ENCODE measurements around the gene RFC4. TPM values are rescaled to one million over a fixed set of nuclear protein-coding genes. Genes with fewer than 3 reads are reported as not detected.

The RFC4 gene
- total and polyA plus RNA-seq, 2 experiments from 2014 or later: 14.9 to 28.6 TPM

DNA sequence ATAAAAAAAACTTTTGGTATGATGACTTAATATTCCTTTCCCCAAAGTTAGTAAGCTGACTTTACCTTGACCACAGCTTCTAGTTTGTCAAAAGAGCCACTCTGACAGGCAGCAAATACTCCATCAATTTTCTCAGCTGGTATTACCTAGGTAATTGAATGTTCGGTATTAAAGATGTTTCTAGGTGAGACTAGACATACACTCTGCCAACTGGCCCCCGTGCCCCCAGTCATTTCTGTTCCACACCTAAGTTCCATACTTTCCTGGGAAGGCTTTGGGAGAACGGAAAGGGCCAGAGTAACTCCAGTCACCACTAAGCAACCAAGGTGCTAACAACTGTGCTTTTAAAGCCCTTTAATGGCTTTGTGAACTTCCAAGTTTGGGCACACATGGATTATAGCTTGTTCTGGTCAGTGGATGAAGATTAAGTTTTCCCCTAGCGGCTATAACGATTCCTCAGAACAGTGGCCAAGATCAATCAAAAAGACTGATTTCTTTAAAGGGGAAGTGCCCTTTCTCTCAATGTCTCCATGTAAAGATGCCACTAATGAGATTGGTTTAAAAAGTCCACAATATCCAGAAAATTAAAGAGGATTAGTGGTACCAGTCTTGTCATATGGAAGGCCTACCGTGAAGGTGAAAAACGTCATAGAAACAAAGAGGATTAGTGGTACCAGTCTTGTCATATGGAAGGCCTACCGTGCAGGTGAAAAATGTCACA lies 15.9 kb downstream of the RFC4 start:
- peaks cover 26% of the 10 kb centered on the region for H3K4me1 ChIP-seq (ENCODE audit: insufficient read depth)
- no peak for DNase-seq (ENCODE audit: low spot score)
- H3K4me2 ChIP-seq: no peak overlapping the region
- H3K27ac ChIP-seq: peak overlapping the region; percentile 38
- peaks cover 29% of the 10 kb centered on the region for H3K79me2 ChIP-seq
- 67% methylated on average over 8 of the region's 8 CpGs for WGBS (ENCODE audit: low lambda C conversion rate, missing lambda C conversion rate)
- TF ChIP-seq EZH2 (IDR thresholded peaks at IDR 0.05; ENCODE audit: borderline replicate concordance): no peak
- TF ChIP-seq, protein P1, sequence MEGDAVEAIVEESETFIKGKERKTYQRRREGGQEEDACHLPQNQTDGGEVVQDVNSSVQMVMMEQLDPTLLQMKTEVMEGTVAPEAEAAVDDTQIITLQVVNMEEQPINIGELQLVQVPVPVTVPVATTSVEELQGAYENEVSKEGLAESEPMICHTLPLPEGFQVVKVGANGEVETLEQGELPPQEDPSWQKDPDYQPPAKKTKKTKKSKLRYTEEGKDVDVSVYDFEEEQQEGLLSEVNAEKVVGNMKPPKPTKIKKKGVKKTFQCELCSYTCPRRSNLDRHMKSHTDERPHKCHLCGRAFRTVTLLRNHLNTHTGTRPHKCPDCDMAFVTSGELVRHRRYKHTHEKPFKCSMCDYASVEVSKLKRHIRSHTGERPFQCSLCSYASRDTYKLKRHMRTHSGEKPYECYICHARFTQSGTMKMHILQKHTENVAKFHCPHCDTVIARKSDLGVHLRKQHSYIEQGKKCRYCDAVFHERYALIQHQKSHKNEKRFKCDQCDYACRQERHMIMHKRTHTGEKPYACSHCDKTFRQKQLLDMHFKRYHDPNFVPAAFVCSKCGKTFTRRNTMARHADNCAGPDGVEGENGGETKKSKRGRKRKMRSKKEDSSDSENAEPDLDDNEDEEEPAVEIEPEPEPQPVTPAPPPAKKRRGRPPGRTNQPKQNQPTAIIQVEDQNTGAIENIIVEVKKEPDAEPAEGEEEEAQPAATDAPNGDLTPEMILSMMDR (IDR thresholded peaks at IDR 0.05; ENCODE audit: poor library complexity): no peak
- no peak for TF ChIP-seq EZH2phosphoT487 (IDR thresholded peaks at IDR 0.05; ENCODE audit: low read depth, severe bottlenecking, unreplicated experiment)
- H3K9me3 ChIP-seq (ENCODE audit: low read depth): no peaks in the 10 kb centered on the region
- H4K20me1 ChIP-seq (ENCODE audit: insufficient read depth, poor library complexity, severe bottlenecking): peaks cover 49% of the 10 kb centered on the region
- H3K27me3 ChIP-seq: no peaks in the 10 kb centered on the region
- no peak overlapping the region for H2AFZ ChIP-seq
- H3K36me3 ChIP-seq (replicated peaks; ENCODE audit: insufficient read depth, low read depth): peaks cover 17% of the 10 kb centered on the region
- H3K4me3 ChIP-seq: no peak overlapping the region
- no peaks in the 10 kb centered on the region for H3K9me2 ChIP-seq (replicated peaks; ENCODE audit: insufficient read depth)

DNA sequence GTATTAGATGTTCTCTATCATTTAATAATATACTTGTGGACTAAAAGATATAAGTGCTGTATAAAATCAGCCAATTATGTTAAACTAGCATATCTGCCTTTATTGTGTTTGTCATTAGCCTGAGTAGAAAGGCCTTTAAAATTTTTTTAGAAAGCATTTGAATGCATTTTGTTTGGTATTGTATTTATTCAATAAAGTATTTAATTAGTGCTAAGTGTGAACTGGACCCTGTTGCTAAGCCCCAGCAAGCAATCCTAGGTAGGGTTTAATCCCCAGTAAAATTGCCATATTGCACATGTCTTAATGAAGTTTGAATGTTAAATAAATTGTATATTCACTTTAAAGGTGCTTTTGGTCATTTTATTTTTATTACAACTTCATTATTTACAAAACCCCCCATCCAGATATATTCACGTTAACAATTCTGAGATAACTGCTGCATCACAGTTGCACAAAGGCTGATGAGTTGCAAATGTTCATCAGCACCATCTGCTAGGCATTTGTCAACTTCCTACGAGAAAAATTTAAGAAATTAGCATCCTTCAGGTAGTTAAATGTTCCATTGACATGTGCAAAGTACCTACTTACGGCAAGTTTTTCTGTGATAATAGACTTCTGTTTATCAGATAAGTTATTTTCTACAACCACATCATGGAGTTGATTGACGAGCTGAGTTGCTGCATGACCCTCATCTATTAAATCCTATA lies 16.6 kb downstream of the RFC4 start:
- Histone ChIP-seq H3K36me3 (replicated peaks; ENCODE audit: insufficient read depth, low read depth) (peaks cover 24% of the 10 kb centered on the region), H3K4me2 (no peak overlapping the region), H3K4me1 (ENCODE audit: insufficient read depth) (peaks cover 30% of the 10 kb centered on the region), H2AFZ (no peak overlapping the region), H3K9me3 (ENCODE audit: low read depth) (no peaks in the 10 kb centered on the region), H3K27me3 (no peaks in the 10 kb centered on the region), H3K9me2 (replicated peaks; ENCODE audit: insufficient read depth) (no peaks in the 10 kb centered on the region), H3K4me3 (no peak overlapping the region), H4K20me1 (ENCODE audit: insufficient read depth, poor library complexity, severe bottlenecking) (peaks cover 56% of the 10 kb centered on the region), H3K27ac (peak overlapping the region; percentile 38), H3K79me2 (peaks cover 36% of the 10 kb centered on the region)
- 50% methylated on average over 4 of the region's 4 CpGs for WGBS (ENCODE audit: low lambda C conversion rate, missing lambda C conversion rate)
- TF ChIP-seq, protein P1 (IDR thresholded peaks at IDR 0.05; ENCODE audit: poor library complexity): no peak
- TF ChIP-seq EZH2phosphoT487 (IDR thresholded peaks at IDR 0.05; ENCODE audit: low read depth, severe bottlenecking, unreplicated experiment): no peak
- TF ChIP-seq EZH2 (IDR thresholded peaks at IDR 0.05; ENCODE audit: borderline replicate concordance): no peak
- no peak for DNase-seq (ENCODE audit: low spot score)

DNA sequence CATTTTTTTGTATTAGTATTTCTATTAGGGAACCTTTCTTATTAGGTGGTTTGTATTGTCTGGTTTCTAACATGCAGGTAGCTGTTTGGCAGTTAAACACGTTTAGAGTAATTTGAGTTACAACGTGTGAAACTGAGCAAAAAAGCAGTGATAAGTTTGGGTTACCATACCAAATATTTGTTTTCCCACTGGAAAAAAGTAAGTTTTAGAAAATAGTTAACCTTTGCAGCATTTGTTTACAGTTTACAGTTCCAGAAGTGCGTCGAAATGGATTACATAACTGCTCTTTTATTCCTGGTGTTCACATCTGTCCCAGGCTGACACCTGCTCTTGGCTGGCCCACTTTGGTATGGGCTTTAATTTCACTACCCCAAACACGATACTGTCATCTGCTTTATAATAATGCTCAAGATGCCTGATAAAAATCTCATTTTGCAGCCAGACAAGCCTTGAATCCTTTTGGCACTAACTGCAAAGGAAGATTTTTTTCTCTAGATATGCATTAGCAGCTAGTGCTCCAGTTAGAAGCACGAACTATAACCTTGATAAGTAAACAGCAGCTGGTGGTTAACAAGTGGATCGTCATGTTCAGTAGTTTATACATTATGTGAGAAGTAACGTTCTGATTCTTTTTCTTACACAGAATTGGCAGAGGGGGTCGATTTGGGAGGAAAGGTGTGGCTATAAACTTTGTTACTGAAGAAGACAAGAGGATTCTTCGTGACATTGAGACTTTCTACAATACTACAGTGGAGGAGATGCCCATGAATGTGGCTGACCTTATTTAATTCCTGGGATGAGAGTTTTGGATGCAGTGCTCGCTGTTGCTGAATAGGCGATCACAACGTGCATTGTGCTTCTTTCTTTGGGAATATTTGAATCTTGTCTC lies 17.6 kb downstream of the RFC4 start:
- Histone ChIP-seq H3K27ac (no peak overlapping the region), H3K79me2 (peaks cover 46% of the 10 kb centered on the region), H3K4me3 (no peak overlapping the region), H3K9me2 (replicated peaks; ENCODE audit: insufficient read depth) (no peaks in the 10 kb centered on the region), H3K27me3 (no peaks in the 10 kb centered on the region), H3K4me1 (ENCODE audit: insufficient read depth) (peaks cover 30% of the 10 kb centered on the region), H2AFZ (no peak overlapping the region), H3K4me2 (peak overlapping the region; percentile 94), H4K20me1 (ENCODE audit: insufficient read depth, poor library complexity, severe bottlenecking) (peaks cover 63% of the 10 kb centered on the region), H3K9me3 (ENCODE audit: low read depth) (no peaks in the 10 kb centered on the region), H3K36me3 (replicated peaks; ENCODE audit: insufficient read depth, low read depth) (peaks cover 28% of the 10 kb centered on the region)
- TF ChIP-seq EZH2phosphoT487 (IDR thresholded peaks at IDR 0.05; ENCODE audit: low read depth, severe bottlenecking, unreplicated experiment) (no peak), EZH2 (IDR thresholded peaks at IDR 0.05; ENCODE audit: borderline replicate concordance) (no peak)
- TF ChIP-seq, protein P1 (IDR thresholded peaks at IDR 0.05; ENCODE audit: poor library complexity): no peak
- 78% methylated on average over 13 of the region's 13 CpGs for WGBS (ENCODE audit: low lambda C conversion rate, missing lambda C conversion rate)
- DNase-seq (ENCODE audit: low spot score): no peak
